ENCODE measurements around the gene LPCAT3.

Gene LPCAT3

DNA sequence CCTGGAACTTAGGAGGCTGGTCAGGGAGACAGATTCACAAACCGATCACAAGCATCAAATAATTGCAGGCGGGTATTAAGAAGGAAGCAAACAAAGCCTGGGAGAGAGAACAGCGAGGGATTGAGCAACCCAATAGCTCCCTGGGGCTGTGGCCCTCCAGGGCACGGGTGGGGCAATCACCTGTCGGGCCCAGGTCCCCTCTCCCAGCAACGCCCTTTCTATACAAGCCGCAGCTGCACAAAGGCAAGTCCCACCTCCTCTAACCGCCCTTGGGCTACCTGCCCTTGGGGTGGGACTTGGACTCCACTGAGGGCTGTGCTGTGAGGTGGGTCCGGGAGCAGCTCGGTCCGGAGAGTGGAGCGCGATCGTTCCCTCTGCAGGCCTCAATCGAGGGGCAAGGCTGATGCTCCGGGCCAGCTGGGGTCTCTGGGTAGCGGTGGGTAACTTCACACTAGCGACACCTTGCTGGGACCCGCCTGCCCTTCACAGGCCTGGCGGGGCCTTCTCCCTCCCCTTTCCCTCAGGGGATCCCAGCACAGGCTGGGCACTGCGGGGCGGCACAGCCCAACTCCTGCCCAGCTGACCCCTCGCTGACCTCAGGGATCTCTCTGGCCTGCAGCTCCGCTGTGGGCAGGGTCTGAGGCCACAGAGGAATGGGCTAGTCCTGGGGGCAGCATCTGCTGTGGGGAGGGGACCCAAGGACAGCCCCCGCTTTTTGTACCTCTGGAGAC lies 55.8 kb downstream of the LPCAT3 start:
- DNase-seq = peak in 1 of 2 experiments; percentile 19

DNA sequence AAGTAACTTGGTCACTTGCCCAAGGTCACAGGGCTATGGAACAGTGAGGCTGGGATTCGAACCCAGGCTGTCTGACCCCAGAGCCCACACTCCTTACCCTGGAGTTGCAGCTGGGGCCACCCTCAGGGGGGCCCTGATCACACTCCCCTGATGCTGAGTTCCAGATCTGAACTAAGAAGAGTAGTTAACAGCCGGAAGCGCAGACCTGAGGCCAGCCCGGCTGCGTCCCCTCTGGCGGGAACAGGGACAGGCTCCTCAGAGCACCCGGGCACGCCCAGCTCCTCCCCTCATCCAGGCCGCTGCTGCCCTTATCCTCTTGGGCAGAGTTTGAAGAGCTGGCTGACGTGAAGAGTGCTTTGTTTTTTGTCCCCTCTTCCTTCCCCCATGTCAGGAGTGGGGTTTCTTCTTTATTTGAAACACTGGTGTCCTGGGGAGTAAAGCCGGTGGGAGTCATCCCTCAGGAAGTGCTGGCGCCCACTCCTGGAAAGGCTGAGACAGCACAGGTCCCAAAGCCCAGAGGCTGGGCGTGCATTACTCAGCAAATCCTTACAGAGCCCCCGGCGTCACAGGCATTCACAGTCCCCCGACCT lies 56.5 kb downstream of the LPCAT3 start:
- peak in 1 of 2 experiments; percentile 81 for DNase-seq

DNA sequence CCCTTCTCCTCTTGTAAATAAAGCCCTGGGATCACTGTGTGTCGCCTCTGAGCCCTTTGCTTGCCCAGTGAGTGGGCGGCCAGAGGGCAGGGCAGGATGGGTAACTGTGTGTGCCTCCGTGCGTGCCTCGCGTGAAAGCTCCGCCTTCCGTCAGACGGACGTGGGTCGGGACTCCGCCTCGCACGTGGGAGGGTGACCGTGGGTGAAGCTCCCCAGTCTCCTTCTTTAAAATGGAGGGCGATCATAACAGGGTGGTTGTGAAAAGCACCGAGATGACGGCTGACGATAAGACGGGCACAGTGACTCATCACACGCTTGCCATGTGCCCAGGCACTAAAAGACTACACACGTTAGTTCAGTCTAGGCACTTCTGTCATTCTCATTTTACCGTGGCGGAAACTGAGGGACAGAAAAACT lies 57.0 kb downstream of the LPCAT3 start:
- DNase-seq = peak; percentile 96

DNA sequence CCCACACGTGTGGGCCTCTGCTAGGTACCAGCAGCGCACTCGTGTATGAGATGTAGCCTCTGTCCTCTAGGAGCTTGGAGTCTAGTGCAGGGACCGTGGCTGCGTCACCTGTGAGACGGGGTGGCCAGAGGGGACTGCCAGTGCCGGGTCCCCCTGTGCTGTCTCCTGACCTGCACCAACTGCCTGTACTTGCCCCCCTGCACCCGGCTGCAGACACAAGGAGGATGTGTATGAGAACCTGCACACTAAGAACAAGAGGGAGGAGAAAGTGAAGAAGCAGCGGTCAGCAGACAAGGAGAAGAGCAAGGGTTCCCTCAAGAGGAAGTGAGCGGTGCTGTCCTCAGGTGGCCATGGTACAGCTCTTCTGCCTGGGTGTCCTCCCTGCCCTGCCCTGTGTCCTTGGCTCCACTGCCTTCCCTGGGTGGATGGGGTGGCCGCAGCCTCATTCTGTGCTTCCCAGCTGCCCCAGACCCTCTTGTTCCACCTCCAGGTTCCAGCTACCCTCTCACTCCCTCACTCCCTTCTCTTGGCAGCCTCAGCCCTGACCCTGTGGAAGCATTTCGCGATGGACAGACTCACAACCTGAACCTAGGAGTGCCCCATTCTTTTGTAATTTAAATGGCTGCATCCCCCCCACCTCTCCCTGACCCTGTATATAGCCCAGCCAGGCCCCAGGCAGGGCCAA lies 57.5 kb downstream of the LPCAT3 start:
- DNase-seq = peak; percentile 56 to 67

DNA sequence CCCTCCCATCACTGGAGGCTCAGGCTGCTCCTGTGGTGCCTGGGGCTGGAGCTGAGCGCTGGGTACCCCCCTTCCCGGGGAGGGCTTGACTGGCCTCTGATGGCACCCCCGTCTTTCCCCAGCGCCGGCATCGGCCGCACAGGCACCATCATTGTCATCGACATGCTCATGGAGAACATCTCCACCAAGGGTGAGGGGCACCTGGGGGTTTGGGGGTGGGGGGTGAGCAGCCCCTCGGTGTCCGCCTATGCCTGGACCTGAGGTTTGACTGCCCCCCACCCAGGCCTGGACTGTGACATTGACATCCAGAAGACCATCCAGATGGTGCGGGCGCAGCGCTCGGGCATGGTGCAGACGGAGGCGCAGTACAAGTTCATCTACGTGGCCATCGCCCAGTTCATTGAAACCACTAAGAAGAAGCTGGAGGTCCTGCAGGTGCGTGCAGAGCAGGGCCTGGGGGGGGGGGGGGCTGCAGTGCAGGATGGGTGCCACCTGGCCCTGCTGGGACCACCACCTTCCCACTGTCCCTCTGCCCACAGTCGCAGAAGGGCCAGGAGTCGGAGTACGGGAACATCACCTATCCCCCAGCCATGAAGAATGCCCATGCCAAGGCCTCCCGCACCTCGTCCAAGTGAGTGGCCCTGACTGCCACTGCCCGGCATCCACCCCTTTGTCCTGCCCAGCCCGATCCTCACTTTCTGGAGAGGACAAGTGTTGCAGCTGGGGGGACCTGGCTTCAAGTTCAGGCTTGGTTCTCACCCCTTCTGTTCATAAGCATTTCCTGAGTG lies 58.3 kb downstream of the LPCAT3 start:
- no peak for DNase-seq

DNA sequence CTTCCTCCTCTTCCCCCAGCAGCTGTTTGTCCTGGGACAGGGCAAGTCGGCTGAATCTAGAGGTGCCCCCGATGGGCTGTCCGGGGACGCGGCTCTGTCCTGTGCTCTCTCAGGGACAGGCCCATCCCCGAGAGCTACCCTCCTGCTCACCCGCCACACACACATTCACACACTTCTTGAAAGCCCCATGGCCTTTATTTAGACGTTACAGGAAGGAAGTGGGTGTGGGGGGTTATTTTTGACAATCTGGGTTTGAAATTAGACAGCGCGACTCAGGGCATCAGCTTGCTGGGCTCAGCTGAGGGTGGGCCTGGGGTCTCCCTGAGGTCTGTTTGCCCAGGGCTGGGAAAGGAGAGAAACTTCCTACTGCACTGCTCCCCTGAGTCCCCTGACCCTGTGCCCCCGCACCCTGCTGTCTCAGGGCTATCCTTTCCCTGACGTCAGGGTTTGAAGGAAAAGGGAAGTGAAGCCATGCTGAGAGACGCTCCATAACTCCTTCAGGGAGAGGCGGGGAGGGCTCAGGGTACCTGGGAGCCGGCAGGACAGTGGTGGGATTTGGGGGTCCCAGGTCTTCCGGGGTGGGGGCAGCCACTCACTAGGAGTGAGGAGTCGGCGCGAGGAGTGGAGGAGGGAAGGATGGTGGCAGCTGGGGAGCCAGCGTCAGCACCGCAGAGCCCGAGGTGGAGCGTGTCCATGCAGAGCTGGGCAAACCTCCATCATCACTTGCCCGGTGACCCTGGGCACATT lies 59.0 kb downstream of the LPCAT3 start:
- DNase-seq = peak; percentile 76 to 77

DNA sequence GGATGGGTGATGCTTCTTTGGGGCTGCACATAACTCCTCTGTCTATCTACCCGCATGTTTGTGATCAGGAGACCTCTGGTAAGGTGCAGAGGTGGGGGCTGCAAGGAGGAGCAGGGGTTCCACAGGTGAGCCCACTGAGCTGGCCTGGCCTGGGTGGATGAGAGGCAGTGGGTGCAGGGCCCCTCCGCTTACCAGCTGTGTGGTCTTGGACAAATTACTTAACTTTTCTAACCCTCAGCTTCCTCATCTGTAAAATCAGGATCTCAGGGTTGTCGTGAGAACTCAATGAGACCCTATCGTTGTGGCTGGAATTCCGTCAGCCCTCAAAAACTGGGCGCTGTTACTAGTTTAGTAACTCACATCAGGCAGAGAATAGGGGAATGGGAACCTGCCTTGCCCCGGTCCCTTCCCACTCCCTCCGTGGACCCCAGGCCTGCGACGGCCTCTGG lies 59.6 kb downstream of the LPCAT3 start:
- DNase-seq = peak in 1 of 2 experiments; percentile 50

DNA sequence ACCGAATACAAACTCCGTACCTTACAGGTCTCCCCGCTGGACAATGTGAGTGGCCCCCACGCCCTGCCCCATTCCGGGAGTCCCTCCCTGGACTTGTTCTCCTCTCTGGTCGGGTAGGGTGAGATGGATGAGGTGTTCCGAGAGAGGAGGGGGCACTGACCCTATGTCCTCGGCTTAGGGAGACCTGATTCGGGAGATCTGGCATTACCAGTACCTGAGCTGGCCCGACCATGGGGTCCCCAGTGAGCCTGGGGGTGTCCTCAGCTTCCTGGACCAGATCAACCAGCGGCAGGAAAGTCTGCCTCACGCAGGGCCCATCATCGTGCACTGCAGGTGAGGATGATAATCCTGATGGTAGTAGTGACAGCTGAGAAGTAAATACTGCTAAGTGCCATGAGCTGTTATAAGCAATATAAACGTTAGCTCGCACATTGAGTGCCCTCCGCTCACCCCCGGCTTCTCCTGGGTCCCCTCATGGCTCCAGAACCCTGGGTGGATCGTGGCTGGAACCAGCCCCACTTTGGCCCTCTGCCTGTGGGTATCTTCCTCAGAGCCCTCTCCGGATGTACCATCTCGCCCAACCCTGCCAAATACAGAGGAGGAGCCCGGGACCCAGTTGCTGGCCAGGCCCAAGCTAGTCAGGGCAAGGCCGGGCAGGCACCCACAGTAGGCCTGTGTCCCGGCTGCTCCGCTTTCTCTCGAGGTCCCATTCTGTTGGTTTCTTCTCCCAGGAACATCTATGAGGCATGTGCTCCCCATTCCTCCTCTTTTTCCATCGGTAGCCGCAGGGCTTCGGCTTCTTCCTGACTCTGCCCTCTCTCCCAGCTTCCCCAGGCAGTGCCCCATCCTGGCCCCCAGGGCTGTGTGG lies 60.3 kb downstream of the LPCAT3 start:
- peak in 1 of 2 experiments; percentile 50 for DNase-seq

DNA sequence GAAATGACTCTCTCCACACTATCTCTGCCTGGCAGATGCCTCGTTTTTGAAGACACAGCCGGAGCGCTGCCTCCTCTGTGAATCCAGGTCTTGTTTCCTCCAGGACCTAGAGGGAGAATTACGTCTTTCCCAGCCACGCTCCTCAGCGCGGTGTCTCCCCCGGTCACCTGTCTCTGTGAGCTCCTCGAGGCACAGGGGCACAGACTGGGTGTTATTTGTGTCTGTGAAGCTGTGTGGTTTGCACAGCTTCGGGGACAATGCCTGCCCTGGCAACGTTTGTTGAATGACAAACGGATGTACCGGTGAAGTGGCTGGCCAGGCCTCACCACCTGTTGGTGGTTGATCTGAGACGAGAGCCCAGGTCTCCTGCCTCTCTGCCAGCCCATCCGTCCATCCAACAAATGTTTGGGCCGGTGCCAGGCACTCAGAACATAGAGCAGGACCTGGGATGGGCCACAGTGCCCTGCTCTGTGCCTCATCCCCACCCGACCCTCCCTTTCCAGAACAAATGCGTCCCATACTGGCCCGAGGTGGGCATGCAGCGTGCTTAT lies 61.0 kb downstream of the LPCAT3 start:
- DNase-seq = no peak

DNA sequence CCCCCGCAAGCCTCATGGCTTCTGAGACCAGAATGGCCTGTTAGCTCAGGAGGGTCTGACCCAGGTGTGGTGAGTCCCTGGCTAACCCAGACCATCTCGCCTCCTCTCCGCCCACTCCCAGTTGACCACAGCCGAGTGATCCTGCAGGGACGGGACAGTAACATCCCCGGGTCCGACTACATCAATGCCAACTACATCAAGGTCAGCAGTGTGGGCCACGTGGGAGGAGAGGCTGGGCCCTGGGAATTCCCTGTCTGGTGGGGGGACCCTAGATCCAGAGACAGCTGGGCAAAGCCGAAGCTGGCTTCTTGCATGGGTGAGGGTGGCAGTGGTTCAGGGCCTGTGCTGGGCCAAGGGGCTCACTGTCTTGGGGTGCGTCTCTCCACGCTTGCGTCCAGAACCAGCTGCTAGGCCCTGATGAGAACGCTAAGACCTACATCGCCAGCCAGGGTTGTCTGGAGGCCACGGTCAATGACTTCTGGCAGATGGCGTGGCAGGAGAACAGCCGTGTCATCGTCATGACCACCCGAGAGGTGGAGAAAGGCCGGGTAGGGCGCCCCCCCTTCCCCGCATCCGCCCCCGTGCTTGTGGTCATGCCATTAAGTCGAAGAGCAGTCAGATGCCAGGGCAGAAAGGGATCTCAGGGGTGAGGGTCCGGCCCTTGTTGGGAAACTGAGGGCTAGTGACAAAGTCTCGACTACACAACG lies 62.1 kb downstream of the LPCAT3 start:
- peak in 1 of 2 experiments; percentile 57 for DNase-seq

DNA sequence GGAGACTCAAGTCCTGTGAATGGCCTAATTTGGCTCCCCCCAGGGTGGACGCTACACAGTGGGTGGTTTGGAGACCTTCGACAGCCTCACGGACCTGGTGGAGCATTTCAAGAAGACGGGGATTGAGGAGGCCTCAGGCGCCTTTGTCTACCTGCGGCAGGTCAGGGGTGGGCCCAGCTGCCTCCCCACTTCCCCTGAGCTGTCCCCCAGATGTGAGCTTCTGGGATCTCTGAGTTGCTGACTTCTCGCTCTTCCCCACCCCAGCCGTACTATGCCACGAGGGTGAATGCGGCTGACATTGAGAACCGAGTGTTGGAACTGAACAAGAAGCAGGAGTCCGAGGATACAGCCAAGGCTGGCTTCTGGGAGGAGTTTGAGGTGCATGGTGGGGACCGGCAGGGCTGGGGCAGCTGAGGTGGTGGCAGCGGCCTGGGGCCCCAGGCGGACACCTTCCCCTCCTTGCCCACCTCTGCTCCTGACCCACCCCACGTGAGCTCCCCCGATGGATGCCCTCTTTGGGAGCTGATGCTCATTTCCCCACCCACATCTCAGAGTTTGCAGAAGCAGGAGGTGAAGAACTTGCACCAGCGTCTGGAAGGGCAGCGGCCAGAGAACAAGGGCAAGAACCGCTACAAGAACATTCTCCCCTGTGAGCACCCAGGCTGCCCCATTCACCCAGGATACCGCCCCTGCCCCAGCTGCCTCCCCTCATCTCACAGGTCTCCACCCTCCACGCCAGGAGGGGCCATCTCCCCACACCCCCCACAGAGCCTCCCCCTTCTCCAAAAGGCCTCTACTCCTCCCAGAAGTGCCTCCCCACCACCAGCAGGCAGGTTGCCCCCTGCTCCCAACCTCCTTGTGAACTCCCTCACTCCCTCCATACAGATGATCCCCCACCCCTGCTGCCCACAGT lies 62.9 kb downstream of the LPCAT3 start:
- peak in 1 of 2 experiments; percentile 50 for DNase-seq

DNA sequence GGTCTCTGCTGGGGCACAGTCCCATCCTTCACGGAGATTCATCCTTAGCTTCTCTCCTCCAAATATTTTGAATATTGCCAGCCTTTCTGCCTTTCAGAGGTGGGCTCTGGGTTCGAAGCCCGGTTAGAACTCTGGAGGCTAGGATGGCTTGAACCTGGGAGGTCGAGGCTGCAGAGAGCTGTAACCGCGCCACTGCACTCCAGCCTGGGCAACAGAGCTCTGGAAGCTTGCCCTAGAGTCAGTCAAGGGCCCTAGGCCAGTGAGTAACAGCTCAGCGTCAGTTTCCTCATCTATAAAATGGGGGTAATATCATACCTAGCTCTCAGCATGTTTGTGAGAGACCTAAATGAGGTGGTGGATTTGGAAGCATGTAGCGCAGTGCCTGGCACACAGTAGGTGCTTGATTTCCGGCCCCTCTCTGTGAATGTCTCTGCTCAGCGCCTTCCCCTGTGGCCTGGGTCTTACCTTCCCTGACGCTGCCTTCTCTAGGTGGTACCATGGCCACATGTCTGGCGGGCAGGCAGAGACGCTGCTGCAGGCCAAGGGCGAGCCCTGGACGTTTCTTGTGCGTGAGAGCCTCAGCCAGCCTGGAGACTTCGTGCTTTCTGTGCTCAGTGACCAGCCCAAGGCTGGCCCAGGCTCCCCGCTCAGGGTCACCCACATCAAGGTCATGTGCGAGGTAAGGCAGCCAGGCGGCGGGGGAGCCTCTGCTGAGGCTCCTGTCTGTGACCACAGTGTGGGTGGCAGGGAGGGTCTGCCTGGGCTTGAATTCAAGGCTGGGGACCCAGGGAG lies 63.8 kb downstream of the LPCAT3 start:
- peak in 1 of 2 experiments; percentile 52 for DNase-seq

DNA sequence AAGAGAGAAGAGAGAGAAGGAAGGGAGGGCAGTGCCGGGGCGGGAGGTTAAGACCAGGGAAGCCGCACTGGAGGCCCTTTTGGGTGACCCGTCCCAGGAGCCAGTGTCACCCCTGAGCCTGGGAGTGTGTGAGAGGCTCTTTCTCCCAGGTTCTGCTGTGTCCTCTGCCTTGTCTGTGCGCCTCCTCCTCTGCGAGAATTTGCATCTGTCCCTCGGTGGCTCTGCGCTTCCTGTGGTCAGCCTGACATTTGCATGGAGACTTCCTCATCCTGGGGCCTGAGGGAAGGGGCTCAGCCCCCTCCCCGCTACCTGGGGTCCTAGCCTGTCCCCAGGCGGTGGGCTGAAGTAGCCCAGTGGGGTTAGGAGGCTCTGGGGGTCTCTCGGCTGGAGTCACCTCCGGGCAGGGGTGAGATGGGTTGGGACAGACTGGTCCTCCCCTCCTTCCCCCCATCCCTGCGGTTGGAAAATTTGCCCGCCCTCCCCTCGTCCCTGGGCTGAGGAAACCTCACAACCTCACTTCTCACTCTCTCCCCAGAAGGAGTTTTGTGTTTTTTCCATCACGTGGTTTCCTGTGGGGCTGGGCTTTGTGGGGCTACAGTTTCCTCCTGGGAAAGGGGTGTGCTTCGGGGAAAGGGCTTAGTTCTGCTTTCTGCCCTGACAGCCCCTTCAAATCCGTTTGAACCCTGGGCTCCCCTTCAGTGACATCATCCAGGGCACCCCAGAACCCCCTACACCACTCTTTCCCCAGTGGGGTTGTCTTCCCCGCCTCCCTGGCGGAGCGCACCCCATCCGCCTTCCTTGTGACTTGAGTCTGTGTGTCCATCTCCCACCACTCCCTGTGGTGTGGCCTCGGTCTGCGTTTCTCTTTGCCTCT lies 64.6 kb downstream of the LPCAT3 start:
- DNase-seq = peak; percentile 85 to 86

DNA sequence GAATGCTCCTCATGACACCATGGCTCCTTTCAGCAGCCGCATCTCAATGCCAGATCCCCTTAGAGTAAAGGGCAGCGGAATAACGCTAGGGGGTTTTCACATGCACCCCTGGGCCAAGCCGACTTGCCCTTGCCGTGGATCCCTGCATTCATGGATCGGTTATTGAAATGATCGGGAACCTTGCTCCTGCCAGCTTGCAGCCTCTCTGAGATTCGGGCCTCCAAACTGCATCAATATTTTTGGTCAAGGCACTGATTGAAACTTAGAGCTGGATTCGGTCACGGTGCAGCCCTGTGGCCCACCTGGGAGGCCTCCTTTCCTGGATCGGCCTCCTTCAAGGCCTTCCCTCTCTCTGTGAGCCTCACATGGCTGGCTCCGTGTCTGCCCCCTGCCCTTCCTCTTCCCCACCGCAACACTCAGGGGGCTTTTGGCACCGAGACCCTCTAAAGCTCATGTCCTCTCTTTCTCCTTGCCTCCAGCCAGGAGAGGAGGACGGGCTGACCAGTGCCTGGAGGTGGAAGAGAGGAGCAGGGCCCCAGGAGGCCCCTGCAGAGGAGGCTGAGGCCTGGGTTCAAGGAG lies 65.3 kb downstream of the LPCAT3 start:
- DNase-seq = no peak

DNA sequence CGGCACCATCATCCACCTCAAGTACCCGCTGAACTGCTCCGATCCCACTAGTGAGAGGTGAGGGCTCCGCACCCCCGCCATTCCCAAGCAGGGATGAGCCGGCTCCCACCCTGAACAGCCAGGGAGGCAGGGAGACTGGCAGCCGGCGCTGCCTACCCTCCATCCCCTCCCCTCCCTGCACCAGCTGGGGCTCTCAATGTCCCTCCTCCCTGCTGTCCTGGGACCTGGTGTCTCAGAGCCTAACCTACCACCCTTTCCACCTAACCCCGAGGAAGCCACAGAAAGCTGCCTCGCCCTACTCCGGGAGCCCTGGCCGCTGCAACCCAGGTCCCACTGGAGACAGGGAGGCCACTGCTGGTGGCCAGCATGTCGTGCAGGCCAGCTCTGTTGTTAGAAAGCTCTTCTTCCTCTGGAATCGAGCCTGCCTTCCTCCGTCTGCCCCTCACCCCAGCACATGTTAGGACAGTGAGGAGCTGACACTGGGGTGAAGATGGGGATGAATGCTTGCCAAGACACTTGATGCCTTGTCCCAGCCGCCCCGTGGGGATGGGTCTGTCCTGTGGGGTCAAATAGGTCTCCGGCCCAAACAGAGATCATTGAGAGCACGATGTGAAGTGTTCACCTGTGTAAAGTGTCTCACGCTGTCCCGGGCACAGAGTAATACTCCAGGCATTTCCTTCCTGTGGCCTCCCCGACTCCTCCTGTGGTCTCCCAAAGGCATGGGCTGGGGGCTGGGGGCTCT lies 66.0 kb downstream of the LPCAT3 start:
- DNase-seq = peak; percentile 62 to 68

DNA sequence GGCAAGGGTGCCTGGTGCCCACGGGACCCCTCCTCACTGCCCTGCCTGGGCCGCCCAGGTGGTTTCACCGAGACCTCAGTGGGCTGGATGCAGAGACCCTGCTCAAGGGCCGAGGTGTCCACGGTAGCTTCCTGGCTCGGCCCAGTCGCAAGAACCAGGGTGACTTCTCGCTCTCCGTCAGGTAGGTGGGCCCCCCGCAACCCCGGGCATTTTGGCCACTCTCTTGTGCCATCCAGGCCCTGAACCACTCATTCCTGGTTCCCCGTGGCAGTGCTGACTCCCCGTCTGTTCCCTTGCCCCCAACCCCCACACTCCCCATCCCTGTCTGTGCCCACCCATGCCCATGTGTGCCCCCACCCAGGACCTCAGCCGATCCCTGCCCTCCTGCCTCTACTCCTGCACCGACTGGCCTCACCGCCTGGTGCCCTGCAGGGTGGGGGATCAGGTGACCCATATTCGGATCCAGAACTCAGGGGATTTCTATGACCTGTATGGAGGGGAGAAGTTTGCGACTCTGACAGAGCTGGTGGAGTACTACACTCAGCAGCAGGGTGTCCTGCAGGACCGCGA lies 66.6 kb downstream of the LPCAT3 start:
- DNase-seq = no peak

All from activated T-cell treated with anti-CD3 and anti-CD28 coated beads, Interleukin-2, amount 50 U/mL, for 48 hours (primary cell).